Endothelial cell (in vitro differentiated cells): Measurements from ENCODE around the gene CNPPD1. TPM values are rescaled to one million over a fixed set of nuclear protein-coding genes. Genes with fewer than 3 reads are reported as not detected.

ENCODE experiments used
- DNase-seq: peaks from one replicate; pipeline ENCODE4 v3.0.0; 2021; ENCODE audit warnings: low spot score
- H3K27ac Mint-ChIP-seq: one replicate; pipeline ENCODE4 v1.8.0; 2021; ENCODE audit warnings: mixed read lengths, inconsistent platforms; ENCODE audit not compliant: unreplicated experiment
- H3K27me3 Mint-ChIP-seq: one replicate; pipeline ENCODE4 v1.8.0; 2021; ENCODE audit warnings: mild to moderate bottlenecking, moderate library complexity, mixed read lengths, inconsistent platforms; ENCODE audit not compliant: unreplicated experiment
- H3K36me3 Mint-ChIP-seq: one replicate; pipeline ENCODE4 v1.8.0; 2021; ENCODE audit warnings: mild to moderate bottlenecking, low read depth, mixed read lengths, inconsistent platforms; ENCODE audit not compliant: unreplicated experiment
- H3K4me1 Mint-ChIP-seq: one replicate; pipeline ENCODE4 v1.8.0; 2021; ENCODE audit warnings: mild to moderate bottlenecking, mixed read lengths, inconsistent platforms; ENCODE audit not compliant: unreplicated experiment
- H3K4me3 Mint-ChIP-seq: one replicate; pipeline ENCODE4 v1.8.0; 2021; ENCODE audit warnings: mild to moderate bottlenecking, mixed read lengths, inconsistent platforms; ENCODE audit not compliant: unreplicated experiment
- H3K9me3 Mint-ChIP-seq: one replicate; pipeline ENCODE4 v1.8.0; 2021; ENCODE audit warnings: mixed read lengths, inconsistent platforms; ENCODE audit not compliant: unreplicated experiment
- total RNA-seq: library from RNA; stranded (reverse); fragmentation: NEBNext Ultra II Directional; extraction: Animal tissue kit (Norgen Biotek cat#: 25700); gene quantifications from one replicate; pipeline ENCODE4 v1.2.1, GENCODE V29; 2021; ENCODE audit not compliant: unreplicated experiment
- TF ChIP-seq, protein P1 (sequence below): fragments of 200-600 bp; sonication (generic); IDR thresholded peaks from one replicate; pipeline ENCODE4 v1.5.0; 2021; ENCODE audit warnings: antibody characterized with exemption; ENCODE audit not compliant: unreplicated experiment

Gene CNPPD1
- total RNA-seq, 1 donor from 2014 or later: 47.1 TPM

DNA sequence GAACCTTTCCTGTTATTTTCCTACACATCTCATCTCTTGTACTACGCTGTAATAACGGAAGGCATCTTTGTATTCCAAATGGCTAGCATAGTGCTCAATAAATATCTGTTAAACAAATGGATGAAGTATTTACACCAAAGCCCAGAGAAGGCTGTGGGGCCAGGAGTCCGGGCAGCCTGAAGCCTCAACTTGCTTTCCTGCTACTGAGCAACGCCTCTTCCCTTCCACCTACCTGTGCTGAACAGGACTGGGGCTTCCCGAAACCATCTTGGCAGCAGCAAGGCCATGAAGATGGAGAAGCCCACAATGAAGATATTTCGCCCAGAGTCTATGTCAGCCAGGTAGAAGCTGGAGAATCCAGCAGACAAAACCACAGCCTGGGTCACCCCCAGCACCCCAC lies 13.6 kb downstream of the CNPPD1 start:
- peaks cover 7% of the 10 kb centered on the region for H3K27me3 Mint-ChIP-seq

DNA sequence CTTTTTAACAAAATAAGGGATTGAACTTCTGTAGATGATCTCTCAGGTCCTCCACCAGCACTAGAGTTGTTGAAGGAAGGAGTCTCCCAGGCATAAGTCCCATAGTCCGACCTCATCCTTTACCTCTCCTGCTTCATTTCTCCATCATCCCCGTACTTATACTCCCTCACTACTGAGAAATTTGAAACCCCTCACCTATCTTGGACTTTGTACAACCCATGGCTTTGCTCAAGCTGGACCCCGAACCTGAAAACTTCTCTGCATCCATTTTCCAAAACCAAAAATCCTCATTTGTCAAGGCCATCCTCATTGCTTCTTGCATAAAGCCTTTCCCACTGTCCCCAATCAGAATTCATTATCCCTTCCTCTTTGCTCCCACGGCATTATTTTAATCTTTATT lies 15.6 kb downstream of the CNPPD1 start:
- Mint-ChIP-seq H3K27me3 (peaks cover 3% of the 10 kb centered on the region), H3K36me3 (peaks cover 3% of the 10 kb centered on the region), H3K27ac (no peak overlapping the region), H3K9me3 (no peaks in the 10 kb centered on the region), H3K4me1 (peaks cover 6% of the 10 kb centered on the region), H3K4me3 (peak overlapping the region; percentile 92)
- no peak for DNase-seq
- TF ChIP-seq, protein P1, sequence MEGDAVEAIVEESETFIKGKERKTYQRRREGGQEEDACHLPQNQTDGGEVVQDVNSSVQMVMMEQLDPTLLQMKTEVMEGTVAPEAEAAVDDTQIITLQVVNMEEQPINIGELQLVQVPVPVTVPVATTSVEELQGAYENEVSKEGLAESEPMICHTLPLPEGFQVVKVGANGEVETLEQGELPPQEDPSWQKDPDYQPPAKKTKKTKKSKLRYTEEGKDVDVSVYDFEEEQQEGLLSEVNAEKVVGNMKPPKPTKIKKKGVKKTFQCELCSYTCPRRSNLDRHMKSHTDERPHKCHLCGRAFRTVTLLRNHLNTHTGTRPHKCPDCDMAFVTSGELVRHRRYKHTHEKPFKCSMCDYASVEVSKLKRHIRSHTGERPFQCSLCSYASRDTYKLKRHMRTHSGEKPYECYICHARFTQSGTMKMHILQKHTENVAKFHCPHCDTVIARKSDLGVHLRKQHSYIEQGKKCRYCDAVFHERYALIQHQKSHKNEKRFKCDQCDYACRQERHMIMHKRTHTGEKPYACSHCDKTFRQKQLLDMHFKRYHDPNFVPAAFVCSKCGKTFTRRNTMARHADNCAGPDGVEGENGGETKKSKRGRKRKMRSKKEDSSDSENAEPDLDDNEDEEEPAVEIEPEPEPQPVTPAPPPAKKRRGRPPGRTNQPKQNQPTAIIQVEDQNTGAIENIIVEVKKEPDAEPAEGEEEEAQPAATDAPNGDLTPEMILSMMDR: no peak

More for the DNA sequence above, 13.6 kb downstream of the CNPPD1 start:
- Mint-ChIP-seq H3K27ac (no peak overlapping the region), H3K4me3 (no peak overlapping the region), H3K4me1 (peaks cover 8% of the 10 kb centered on the region), H3K36me3 (peaks cover 5% of the 10 kb centered on the region), H3K9me3 (no peaks in the 10 kb centered on the region)
- TF ChIP-seq, protein P1: no peak
- DNase-seq: no peak

DNA sequence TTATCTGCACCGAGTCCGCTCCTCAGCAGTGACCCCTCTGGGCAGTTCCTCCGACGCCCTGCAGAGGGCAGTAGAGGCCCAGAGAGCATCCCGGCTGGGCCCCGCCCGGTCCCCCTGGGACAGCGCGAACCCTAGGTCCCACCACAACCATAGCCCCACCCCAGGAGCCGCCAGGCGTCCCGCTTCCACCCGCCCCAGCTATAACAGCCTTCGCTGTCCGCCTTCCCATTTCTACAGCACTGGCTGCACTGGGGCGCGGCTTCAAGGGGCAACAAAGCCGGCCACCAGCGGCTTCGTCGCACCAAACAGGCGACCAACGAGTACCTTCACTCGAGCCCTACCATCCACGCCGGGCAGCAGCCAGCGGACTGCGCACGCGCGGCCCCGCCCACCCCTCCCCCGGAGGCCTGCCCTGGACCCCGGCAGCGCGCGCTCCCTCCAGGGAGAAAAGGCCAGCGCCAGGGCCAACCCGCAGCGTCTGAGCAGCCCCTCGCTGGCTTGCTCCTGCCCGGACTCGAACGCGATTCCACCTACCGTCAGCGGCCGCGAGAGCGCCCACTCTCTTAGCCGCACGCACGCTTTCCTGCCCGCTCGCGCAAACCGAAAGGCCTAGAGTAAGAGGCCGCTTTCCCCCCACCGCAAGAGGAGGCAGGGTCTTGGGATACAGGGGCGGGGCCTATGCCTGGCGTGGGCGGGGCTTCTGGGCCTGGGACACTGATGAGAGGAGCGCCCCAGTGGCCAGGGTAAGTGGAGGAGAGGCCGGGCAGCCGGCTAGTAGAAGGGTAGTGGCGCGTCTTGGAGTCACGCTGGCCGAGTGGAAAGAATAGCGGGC lies 16.3 kb downstream of the CNPPD1 start, which contains the start of gene NHEJ1:
Gene NHEJ1 (minus strand): TSS at position 630 of the 832 bp plus-strand sequence. CDS start 2,453 bp downstream, outside the sequence.
- peak; percentile 94 for DNase-seq
- peak within 1 kb of the TSS; percentile 92 for H3K4me3 Mint-ChIP-seq
- H3K4me1 Mint-ChIP-seq: peaks cover 6% of the 10 kb centered on the region
- H3K36me3 Mint-ChIP-seq: peaks cover 3% of the 10 kb centered on the region
- peaks cover 3% of the 10 kb centered on the region for H3K27me3 Mint-ChIP-seq
- TF ChIP-seq, protein P1: peak; percentile 94
- H3K27ac Mint-ChIP-seq: peak within 1 kb of the TSS; percentile 59
- no peaks in the 10 kb centered on the region for H3K9me3 Mint-ChIP-seq

DNA sequence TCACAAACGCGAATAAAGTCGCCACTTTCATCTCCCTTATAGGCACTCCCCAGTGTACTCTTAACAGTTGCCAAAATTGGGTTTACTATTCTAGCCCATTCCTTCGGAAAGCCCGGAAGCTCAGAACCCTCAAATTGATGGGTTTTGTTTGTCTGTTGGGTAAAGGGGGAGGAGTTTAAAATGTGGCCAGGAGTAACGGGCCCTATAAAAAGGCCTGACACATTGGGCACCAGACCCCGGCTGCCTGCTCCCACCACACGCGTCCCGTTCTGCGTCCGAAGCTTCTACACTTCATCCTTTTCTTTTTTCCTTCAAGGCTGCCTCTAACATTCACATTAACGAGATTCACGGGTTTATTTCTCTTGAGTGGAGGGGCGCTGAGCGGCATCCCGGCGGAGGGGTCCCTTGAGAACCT lies 16.9 kb downstream of the CNPPD1 start:
- DNase-seq: no peak
- Mint-ChIP-seq H3K4me1 (peaks cover 6% of the 10 kb centered on the region), H3K36me3 (peaks cover 3% of the 10 kb centered on the region), H3K27ac (peak overlapping the region; percentile 59), H3K27me3 (peaks cover 3% of the 10 kb centered on the region), H3K9me3 (no peaks in the 10 kb centered on the region), H3K4me3 (peak overlapping the region; percentile 86)
- TF ChIP-seq, protein P1: no peak

DNA sequence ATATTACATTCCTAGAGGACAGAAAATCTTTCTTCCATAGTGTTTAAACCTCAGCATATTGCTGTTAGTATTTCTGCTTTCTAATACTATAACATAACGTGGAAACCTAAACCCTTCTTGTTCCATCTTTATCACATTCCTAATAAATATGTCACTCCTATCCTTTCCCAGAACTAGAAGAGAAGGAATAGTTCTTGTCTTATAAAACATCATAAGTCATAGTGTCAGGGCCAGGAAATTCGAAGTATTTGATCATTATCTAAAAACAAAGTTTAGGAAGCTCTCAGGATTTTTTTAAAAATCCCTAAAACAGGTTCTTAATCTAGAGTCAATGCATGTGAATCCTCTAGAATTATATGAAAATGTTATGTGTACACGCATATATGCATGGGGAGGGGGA lies 18.1 kb downstream of the CNPPD1 start:
- Mint-ChIP-seq H3K27me3 (peaks cover 3% of the 10 kb centered on the region), H3K4me1 (peaks cover 6% of the 10 kb centered on the region), H3K4me3 (no peak overlapping the region), H3K9me3 (no peaks in the 10 kb centered on the region), H3K27ac (no peak overlapping the region), H3K36me3 (peaks cover 3% of the 10 kb centered on the region)
- DNase-seq: no peak
- TF ChIP-seq, protein P1: no peak
